Stomach (tissue), 9 donors: Measurements from ENCODE around the gene MGST1. TPM values are rescaled to one million over a fixed set of nuclear protein-coding genes. Genes with fewer than 3 reads are reported as not detected.

ENCODE experiments used
- DNase-seq, 2 donors: peaks; one replicate each; pipeline versions ENCODE4 v3.0.0 to v3.0.0-alpha.2; 2013 to 2019
- H3K27ac ChIP-seq, 5 donors: fragments of 200-600 bp in 4 of 5; sonication (generic) in 4 of 5; one replicate each; pipeline ENCODE4 v1.5.1; 2013 to 2019; ENCODE audit warnings: mild to moderate bottlenecking in 1 of 5, moderate library complexity in 1 of 5
- H3K27me3 ChIP-seq, 3 donors: fragments of 200-600 bp; sonication (generic); one replicate each; pipeline ENCODE4 v1.5.1; 2017 to 2019; ENCODE audit warnings: mixed run types in 1 of 3
- H3K36me3 ChIP-seq, 4 donors: fragments of 200-600 bp; sonication (generic); 1 replicate in 3 of 4; 2 replicates in 1 of 4; pipeline ENCODE4 v1.5.1; 2016 to 2019
- H3K4me1 ChIP-seq, 4 donors: fragments of 200-600 bp; sonication (generic); one replicate each; pipeline ENCODE4 v1.5.1; 2016 to 2019
- H3K4me3 ChIP-seq, 4 donors: fragments of 200-600 bp; sonication (generic) in 3 of 4; one replicate each; pipeline ENCODE4 v1.5.1; 2016 to 2019; ENCODE audit warnings: mild to moderate bottlenecking in 1 of 4
- H3K9me3 ChIP-seq, 4 donors: fragments of 200-600 bp; sonication (generic); one replicate each; pipeline ENCODE4 v1.5.1; 2016 to 2019
- CTCF ChIP-seq, 7 experiments: fragments of 450-650 bp in 4 of 7; fragments of 200-600 bp in 3 of 7; sonication (generic) in 3 of 7; IDR thresholded peaks; one replicate each; pipeline ENCODE4 v1.5.1; 2016 to 2019; ENCODE audit warnings: antibody characterized with exemption in 7 of 7, control low read depth in 2 of 7, mild to moderate bottlenecking in 1 of 7
- EP300 ChIP-seq: sonication (generic); formaldehyde crosslinking; IDR thresholded peaks from one replicate; pipeline ENCODE4 v1.6.1; 2017; ENCODE audit warnings: antibody characterized with exemption
- POLR2A ChIP-seq, 4 donors: fragments of 450-650 bp; IDR thresholded peaks; one replicate each; pipeline ENCODE4 v1.6.1; 2016; ENCODE audit warnings: antibody characterized with exemption in 4 of 4, control low read depth in 2 of 4, mild to moderate bottlenecking in 1 of 4, moderate library complexity in 1 of 4
- POLR2AphosphoS5 ChIP-seq, 3 donors: sonication (generic); formaldehyde crosslinking; IDR thresholded peaks; one replicate each; pipeline ENCODE4 v1.6.1; 2016; ENCODE audit warnings: antibody characterized with exemption in 3 of 3
- WGBS, 5 donors: extraction: QIAGEN DNeasy Blood & Tissue Kit in 3 of 5; methylation state at CpG; one replicate each; pipeline versions ENCODE4 v1.1.5 to v1.1.7; 2013 to 2018; 5-methylcytosine and 5-hydroxymethylcytosine counted together
- intact Hi-C: fragments of 100-400 bp; cut with DNase I; formaldehyde crosslinking; loops from one replicate; pipeline ENCODE4 v1.15.1; 2023; ENCODE audit warnings: low total_unique reads
- polyA plus RNA-seq, 3 donors: library from polyadenylated mRNA; stranded (reverse); fragments of 200-250 nt; gene quantifications; one replicate each; pipeline ENCODE4 v1.2.3, GENCODE V29; 2013
- total RNA-seq, 5 donors: library from RNA; depleted of rRNA; stranded (reverse); fragments of >200 nt; gene quantifications; one replicate each; pipeline versions ENCODE4 v1.1.0 to v1.2.3, GENCODE V29; 2014 to 2016
- donor health status: healthy with polysubstance abuse.
- donor health status: Bipolar disorder and iron deficiency.
- donor health status: healthy.

The MGST1 gene
- total and polyA plus RNA-seq, 8 donors = 54.7 to 171 (median 85.2) TPM

DNA sequence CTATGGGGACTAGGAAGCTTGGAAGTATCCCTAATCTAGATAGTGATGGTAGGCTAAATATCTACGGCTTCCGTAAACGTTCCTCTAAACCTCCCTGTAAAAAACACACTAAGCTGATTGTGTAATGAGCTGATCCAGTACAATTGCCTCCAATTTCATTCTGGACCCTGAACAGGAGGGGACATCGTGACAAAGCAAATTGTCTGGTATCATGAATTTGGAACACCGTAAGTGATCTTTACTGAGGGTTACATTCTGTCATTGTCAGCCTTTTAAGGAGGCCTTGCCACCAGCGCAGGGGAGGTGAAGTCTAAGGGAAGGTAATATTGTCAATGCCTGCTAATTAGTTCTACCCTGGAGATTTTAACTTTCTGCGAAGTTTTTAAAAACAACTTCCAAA lies 487 bp upstream of the MGST1 start:
- WGBS, 5 donors = 42 to 57% (median 47%) methylated on average over 7 of the region's 7 CpGs
- Histone ChIP-seq H3K27ac (peak overlapping the region in 4 of 5 donors; percentile 74 to 84 (median 77)), H3K9me3 (no peaks in the 10 kb centered on the region), H3K4me1 (peaks cover 0 to 33% (median 3%) of the 10 kb centered on the region in 4 donors), H3K27me3 (peaks cover 0 to 4% (median 0%) of the 10 kb centered on the region in 3 donors), H3K36me3 (no peaks in the 10 kb centered on the region), H3K4me3 (peak overlapping the region in 3 of 4 donors; percentile 43 to 55 (median 52))
- TF ChIP-seq CTCF (IDR thresholded peaks at IDR 0.05) (no peak), POLR2AphosphoS5 (IDR thresholded peaks at IDR 0.05) (no peak), POLR2A (IDR thresholded peaks at IDR 0.05) (no peak), EP300 (no peak)
- DNase-seq = peak in 1 of 2 donors; percentile 9
- intact Hi-C loops = no loop called here

GRCh38 chr12:16348435-16349130 lies 1.1 kb downstream of the MGST1 start:
- H3K27me3 ChIP-seq = peaks cover 0 to 4% (median 0%) of the 10 kb centered on the region in 3 donors
- no peak for TF ChIP-seq EP300
- TF ChIP-seq POLR2AphosphoS5 (IDR thresholded peaks at IDR 0.05) = no peak
- TF ChIP-seq POLR2A (IDR thresholded peaks at IDR 0.05) = no peak
- TF ChIP-seq CTCF (IDR thresholded peaks at IDR 0.05) = no peak
- peak overlapping the region; percentile 43 to 55 (median 48) for H3K4me3 ChIP-seq
- peak overlapping the region; percentile 72 to 84 (median 75) for H3K27ac ChIP-seq
- H3K36me3 ChIP-seq = no peaks in the 10 kb centered on the region
- DNase-seq = peak in 1 of 2 donors; percentile 9
- H3K9me3 ChIP-seq = no peaks in the 10 kb centered on the region
- peaks cover 0 to 33% (median 3%) of the 10 kb centered on the region in 4 donors for H3K4me1 ChIP-seq
- intact Hi-C loops = no loop called here
- 24 to 42% (median 32%) methylated on average over 10 of the region's 10 CpGs for WGBS, 5 donors

- Histone ChIP-seq H3K4me3 (peak overlapping the region; percentile 43 to 55 (median 48)), H3K9me3 (no peaks in the 10 kb centered on the region), H3K36me3 (no peaks in the 10 kb centered on the region), H3K27me3 (peaks cover 0 to 4% (median 0%) of the 10 kb centered on the region in 3 donors), H3K27ac (peak overlapping the region in 4 of 5 donors; percentile 74 to 84 (median 77)), H3K4me1 (peaks cover 0 to 33% (median 3%) of the 10 kb centered on the region in 4 donors)
- no peak for TF ChIP-seq EP300
- TF ChIP-seq POLR2AphosphoS5 (IDR thresholded peaks at IDR 0.05) = peak in 2 of 3 donors; percentile 51 to 59
- 25 to 32% (median 30%) methylated on average over 3 of the region's 3 CpGs for WGBS, 5 donors
- peak; percentile 61 to 73 for DNase-seq
- intact Hi-C loops = no loop called here
These were observed 1.7 kb downstream of the MGST1 start for GRCh38 chr12:16349131-16349460.

DNA sequence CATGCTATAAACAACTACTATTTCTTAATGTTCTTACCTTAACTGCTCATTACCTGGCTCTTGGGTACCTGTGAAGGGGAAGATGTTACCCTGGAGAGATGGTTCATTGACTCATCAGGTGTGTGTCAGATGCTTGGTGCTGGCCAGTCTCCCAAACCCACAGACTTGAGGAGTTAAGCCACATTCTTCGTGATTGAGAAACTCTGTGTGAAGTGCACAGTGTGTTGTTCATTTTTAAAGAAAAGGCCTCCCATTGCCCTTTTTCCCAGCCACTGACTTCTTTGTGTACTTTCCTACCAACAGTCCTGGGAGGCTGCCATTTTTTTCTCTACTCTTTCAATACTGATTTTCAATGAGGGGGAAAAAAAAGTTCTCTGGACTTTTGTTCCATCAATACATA lies 3.2 kb downstream of the MGST1 start:
- intact Hi-C loops = loop anchor here (10.0 kb wide), 1 partner anchor 186 kb away; no protein-coding TSS in a partner anchor
- H3K27ac ChIP-seq = no peak overlapping the region
- WGBS, 5 donors = 13 to 43% (median 28%) methylated on average over 1 of the region's 1 CpG
- H3K9me3 ChIP-seq = no peaks in the 10 kb centered on the region
- DNase-seq = peak in 1 of 2 donors; percentile 4
- peaks cover 0 to 6% (median 1%) of the 10 kb centered on the region in 4 donors for H3K36me3 ChIP-seq
- TF ChIP-seq POLR2A (IDR thresholded peaks at IDR 0.05) = no peak
- no peak for TF ChIP-seq EP300
- no peak for TF ChIP-seq POLR2AphosphoS5 (IDR thresholded peaks at IDR 0.05)
- no peak for TF ChIP-seq CTCF (IDR thresholded peaks at IDR 0.05)
- peaks cover 0 to 33% (median 3%) of the 10 kb centered on the region in 4 donors for H3K4me1 ChIP-seq
- H3K4me3 ChIP-seq = peak overlapping the region in 1 of 4 donors; percentile 10
- peaks cover 0 to 4% (median 0%) of the 10 kb centered on the region in 3 donors for H3K27me3 ChIP-seq
